ELF-1 (cell line): ENCODE data around the gene RANBP3.
"Not testable (repeated sequence)": the region's sequence is repeated elsewhere in the genome, so short reads cannot be mapped to it uniquely, and the experiment has no call there.

Experiments used
- DNase-seq: peaks from one replicate; pipeline ENCODE4 v3.0.0-alpha.2; 2016; ENCODE audit warnings: low read depth, low spot score

The RANBP3 gene

GRCh38 chr19:5988517-5989387 is 10.8 kb upstream of the RANBP3 start:
- no peak for DNase-seq

- DNase-seq = peak; percentile 81
These were observed 9.3 kb upstream of the RANBP3 start for GRCh38 chr19:5987077-5987818.

- not testable (repeated sequence) for DNase-seq
These were observed 7.9 kb upstream of the RANBP3 start for GRCh38 chr19:5985837-5986236.

GRCh38 chr19:5985098-5985783 is 7.3 kb upstream of the RANBP3 start:
- no peak for DNase-seq

GRCh38 chr19:5984600-5984999 is 6.7 kb upstream of the RANBP3 start:
- DNase-seq = no peak

- no peak for DNase-seq
These were observed 5.5 kb upstream of the RANBP3 start for GRCh38 chr19:5983367-5983955.

- no peak for DNase-seq
These were observed 939 bp upstream of the RANBP3 start for GRCh38 chr19:5978606-5979552.

- DNase-seq = no peak
These were observed 637 bp downstream of the RANBP3 start for GRCh38 chr19:5977222-5977784.

- no peak for DNase-seq
These were observed 1.2 kb downstream of the RANBP3 start for GRCh38 chr19:5976768-5977167.

- no peak for DNase-seq
These were observed 2.6 kb downstream of the RANBP3 start for GRCh38 chr19:5975388-5975728.

- no peak for DNase-seq
These were observed 3.1 kb downstream of the RANBP3 start for GRCh38 chr19:5974721-5975387.

- no peak for DNase-seq
These were observed 3.9 kb downstream of the RANBP3 start for GRCh38 chr19:5973867-5974635.

GRCh38 chr19:5973376-5973775 is 4.6 kb downstream of the RANBP3 start:
- DNase-seq = no peak

GRCh38 chr19:5972355-5972731 is 5.6 kb downstream of the RANBP3 start:
- no peak for DNase-seq

GRCh38 chr19:5971714-5972354 is 6.1 kb downstream of the RANBP3 start:
- DNase-seq = no peak

- peak; percentile 57 for DNase-seq
These were observed 8.5 kb downstream of the RANBP3 start for GRCh38 chr19:5969476-5969875.

GRCh38 chr19:5968431-5969373 is 9.2 kb downstream of the RANBP3 start:
- DNase-seq = peak; percentile 73

GRCh38 chr19:5967994-5968430 is 9.9 kb downstream of the RANBP3 start:
- peak; percentile 85 for DNase-seq
